Fibroblast of upper back skin (primary cell): ENCODE measurements around the gene FCHSD2.
"Not testable (repeated sequence)": the region's sequence is repeated elsewhere in the genome, so short reads cannot be mapped to it uniquely, and the experiment has no call there.

Source experiments
- DNase-seq: peaks from one replicate; pipeline ENCODE4 v3.0.0-alpha.2; 2013

The FCHSD2 gene

DNA sequence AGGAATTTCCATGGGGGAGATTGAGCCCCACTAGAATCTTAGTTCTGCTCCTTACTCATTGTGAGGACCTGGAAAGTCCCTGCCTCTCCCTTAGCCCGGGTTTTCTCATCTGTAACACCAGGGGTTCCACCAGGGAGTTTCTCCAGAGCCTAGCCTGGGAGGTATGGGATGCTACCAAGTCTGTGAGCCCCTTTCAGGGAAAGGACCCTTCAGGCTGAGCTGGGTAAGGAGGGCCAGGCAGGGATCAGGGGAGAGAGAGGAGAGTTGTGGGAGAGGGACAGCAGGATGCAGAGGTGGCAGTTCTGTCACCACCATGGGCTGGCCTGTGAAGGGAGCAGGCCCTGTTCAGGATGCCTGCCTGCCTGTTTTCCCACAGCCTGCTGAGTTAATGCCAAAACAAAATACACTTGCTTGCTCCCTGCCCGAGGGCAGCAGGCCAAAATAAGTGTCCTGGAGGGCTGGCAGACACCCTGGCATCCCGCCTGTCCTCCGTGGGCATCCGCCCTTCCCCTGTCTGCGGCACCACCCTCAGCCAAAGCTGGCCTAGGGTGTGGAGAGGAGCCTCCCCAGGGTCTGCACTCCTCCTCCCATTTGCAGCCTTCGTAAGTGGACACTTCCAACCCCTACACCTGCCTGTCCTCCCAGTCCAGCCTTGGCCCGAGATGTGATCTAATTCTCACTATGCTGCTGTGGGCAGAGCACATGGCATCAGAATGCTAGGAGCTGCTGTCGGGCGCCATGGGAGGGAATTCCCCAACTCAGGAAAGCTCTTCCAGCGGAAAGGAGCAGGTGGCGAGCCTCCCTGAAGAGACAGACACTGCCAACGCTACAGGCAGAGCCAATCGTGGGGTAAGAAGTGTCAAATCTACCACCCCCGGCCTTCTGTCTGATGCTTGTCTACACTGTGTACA is 5.9 kb upstream of the FCHSD2 start:
- DNase-seq: no peak

DNA sequence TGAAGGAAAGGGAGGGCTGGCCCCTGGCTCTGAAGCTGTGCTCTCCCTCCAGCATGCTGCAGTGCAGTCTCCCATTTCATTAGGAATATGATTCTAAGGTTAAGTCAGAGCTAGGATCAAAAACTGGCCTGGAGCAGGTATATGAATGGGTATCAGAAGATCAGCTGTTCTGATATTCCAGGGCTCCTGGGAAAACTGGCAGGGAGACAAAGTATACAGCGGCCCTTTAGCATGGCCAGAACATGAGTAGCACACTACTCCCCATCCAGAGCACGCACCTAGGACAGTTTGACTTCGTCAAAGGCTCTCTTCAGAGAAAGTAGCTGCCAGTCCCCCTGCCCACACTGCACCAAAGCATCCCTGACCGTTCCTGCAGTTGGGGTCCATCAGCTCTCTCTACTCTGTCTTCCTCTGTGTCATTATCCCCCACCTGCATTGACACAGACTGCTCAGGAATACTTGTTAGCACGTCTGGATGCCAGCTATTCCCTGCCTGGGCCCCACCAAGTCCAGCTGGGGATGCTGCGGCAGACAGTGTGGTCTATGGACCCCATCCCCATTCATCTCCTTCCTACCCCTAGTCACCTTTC is 4.0 kb upstream of the FCHSD2 start:
- DNase-seq: no peak

- DNase-seq: no peak
These were observed 1.2 kb upstream of the FCHSD2 start for GRCh38 chr11:73143126-73143838.

DNA sequence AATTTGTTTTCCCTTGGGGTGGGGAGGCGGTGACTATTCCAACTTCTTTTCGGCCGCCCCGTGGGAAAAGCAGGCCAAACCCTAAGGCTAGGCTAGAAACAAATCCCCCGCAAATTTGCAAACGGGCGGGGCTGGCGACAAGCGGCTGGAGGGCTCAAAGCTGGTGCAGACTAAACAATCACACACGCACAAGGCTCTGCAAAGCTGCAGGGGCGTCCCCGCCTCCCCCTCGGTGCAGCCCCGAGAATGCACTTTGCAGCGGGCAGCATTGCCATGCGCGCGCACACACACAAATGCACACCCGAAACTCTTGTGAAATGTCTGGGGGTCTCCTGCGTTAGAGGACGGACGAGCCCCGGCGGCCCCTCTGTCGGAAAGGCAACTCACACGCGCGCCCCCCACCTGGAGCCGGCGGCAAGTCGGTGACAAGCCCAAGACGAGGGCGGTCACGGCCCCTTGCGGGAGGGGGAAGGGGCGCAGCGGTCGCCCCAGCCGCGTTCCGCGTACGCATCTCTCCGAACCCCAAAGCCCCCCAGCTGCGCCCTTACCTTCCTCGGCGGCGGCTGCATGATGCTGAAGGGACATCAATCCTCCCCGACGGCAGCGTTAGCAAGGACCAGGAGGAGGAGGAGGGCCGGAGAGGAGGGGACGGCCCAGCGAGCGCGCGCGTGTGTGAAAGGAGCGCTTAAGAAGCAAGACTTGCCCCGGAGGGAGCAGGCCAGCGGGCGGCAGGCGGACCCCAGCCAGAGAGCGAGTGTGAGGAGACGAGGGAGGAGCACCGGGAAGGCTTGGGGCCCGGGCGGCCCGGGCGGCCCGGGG is 600 bp downstream of the FCHSD2 start:
- DNase-seq: peak; percentile 67

DNA sequence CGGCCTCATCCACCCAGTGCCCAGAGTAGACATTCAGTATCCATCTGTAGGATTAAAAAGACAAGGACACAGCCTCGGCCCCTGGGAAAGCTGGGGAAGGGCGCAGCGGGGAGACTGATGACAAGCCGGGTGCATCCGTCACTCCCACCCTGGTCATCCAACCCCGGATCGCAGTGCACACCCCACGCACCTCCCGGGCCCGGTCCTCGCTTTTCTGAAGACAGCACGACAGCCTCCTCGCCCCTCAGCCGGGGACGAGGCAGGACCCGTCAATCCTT is 1.1 kb downstream of the FCHSD2 start:
- DNase-seq: no peak

- DNase-seq: peak; percentile 27
These were observed 1.7 kb downstream of the FCHSD2 start for GRCh38 chr11:73140213-73141030.

GRCh38 chr11:73139476-73140198 is 2.5 kb downstream of the FCHSD2 start:
- peak; percentile 21 for DNase-seq

DNA sequence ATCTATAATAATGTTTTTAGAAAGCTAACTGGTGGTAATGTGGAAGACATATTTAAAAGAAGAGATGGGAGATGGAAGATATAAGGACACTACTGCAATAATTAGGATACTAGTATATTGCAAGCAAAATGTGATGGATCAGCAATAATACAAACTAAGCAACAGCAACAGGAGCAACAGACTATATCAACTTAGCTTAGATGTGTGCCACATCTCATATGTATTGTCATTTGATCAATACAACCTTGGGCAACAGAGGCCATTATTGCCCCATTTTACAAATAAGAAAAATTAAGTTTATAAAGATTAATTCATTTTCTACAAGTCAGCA is 4.2 kb downstream of the FCHSD2 start:
- no peak for DNase-seq

GRCh38 chr11:73137262-73137943 is 4.7 kb downstream of the FCHSD2 start:
- no peak for DNase-seq

DNA sequence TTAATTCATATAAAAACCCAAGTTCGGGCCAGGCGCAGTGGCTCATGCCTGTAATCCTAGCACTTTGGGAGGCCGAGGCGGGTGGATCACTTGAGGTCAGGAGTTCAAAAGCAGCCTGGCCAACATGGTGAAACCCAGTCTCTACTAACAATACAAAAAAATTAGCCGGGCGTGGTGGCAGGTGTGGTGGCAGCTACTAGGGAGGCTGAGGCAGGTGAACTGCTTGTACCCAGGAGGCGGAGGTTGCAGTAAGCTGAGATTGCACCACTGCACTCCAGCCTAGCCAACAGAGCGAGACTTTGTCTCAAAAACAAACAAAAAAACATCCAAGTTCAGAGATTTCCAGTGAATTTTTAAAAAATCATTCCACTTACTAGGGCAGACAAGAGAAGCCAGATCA is 5.4 kb downstream of the FCHSD2 start:
- DNase-seq: not testable (repeated sequence)

DNA sequence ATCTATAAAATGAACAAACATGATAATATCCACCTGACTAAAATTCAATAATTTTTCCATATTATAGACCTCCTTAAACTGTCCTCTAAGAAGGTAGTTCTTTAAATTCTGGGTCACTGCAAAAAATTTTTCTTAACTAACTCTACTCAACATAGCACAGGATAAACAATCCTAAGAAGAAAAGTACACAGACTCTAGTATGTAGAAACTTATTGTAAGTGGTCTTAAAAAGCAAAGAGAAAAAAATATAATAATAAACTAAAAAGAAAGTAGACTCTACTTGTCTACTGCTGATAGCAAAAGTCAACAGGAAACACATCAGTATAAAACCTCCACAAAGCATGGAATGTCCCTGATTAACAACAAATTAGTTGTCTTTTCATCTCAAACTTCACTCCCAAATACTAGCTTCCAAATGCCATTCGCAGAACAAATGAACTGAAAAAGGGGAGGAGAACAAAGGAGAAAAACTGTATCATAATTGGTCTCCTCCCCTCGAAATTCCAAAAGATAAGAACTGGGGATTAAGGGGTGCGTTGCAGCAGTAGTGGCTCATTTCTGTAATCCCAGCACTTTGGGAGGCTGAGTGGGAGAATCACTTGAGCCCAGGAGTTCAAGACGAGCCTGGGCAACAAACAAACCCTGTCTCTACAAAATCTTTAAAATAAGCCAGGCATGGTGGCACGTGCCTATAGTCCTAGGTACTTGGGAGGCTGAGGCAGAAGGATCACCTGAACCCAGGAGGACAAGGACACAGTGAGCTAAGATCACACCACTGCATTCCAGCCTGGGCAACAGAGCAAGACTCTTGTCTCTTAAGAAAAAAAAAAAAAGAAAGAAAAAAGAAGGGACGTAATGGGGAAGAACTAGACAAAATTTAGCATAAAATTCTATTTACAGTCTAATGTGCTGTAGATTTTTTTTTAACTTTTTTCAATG is 6.5 kb downstream of the FCHSD2 start:
- no peak for DNase-seq

DNA sequence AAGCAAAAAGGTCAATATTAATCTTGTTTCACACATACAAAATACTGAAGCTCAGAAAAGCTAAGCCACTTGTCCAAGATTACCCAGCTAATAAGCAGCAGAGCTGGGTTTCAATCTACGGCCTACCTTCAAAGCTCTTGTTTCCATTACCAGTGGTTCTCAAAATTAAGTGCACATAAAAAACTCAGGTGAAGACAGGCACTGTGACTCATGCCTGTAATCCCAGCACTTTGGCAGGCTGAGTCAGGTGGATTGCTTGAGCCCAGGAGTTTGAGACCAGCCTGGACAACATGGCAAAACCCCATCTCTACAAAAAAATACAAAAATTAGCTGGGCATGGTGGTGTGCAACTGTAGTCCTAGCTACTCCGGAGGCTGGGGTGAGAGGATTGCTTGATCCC is 9.8 kb downstream of the FCHSD2 start:
- not testable (repeated sequence) for DNase-seq

GRCh38 chr11:73130181-73130580 is 11.9 kb downstream of the FCHSD2 start:
- DNase-seq: no peak

DNA sequence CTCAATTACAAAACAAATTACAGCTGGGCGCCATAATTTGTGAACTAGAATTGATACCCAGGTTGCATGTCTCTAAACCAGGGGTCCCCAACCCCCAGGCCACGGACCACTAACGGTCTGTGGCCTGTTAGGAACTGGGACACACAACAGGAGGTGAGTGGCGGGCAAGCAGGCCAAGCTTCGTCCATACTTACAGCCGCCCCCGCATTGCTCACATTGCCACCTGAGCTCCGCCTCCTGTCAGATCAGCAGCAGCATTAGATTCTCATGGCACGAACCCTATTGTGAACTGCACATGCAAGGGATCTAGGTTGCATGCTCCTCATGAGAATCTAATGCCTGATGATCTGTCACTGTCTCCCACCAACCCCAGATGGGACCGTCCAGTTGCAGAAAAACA is 12.9 kb downstream of the FCHSD2 start:
- DNase-seq: no peak

DNA sequence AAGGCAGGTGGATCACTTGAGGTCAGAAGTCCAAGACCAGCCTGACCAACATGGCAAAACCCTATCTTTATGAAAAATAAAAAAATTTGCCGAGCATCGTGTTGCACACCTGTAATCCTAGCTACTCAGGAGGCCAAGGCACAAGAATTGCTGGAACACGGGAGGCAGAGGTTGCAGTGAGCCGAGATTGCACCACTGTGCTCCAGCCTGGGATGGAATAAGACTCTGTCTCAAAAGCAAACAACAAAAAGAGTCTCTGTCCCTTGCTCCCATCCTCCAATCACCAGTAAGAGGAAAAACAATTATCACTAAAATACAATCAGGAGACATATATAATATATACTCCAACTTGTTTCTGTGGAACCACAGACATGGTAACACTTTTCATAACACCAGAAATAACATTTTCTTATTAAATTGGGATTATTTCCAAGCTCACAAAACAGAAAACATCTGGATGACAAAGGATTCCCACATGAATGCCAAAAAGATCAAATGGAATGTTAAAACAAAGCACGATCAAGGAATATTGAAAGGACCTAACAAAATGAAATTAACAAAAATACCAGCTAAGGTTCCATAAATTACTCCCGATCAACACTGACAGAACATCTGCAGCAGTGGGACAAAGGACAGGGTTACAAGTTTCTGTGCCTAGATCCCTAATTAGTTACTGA is 15.2 kb downstream of the FCHSD2 start:
- DNase-seq: no peak

GRCh38 chr11:73124800-73125199 is 17.3 kb downstream of the FCHSD2 start:
- DNase-seq: no peak

- not testable (repeated sequence) for DNase-seq
These were observed 18.2 kb downstream of the FCHSD2 start for GRCh38 chr11:73123892-73124291.

DNA sequence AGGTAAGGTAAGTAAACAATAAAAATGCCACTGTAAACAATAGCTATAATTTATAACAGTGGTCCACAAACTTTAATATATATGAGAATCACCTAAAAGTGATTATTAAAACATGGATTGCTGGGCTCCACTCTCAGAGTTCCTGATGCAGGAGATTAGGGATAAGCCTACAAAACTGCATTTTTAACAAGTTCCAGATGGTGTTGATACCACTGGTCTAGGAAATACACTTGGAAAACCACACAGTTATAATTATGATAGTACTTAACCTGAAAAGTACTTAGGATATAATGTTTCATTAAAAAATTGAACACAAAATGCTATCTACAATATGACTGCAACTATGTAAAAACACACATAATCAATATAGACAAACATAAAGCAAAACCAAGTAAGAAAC is 20.4 kb downstream of the FCHSD2 start:
- DNase-seq: peak; percentile 47

DNA sequence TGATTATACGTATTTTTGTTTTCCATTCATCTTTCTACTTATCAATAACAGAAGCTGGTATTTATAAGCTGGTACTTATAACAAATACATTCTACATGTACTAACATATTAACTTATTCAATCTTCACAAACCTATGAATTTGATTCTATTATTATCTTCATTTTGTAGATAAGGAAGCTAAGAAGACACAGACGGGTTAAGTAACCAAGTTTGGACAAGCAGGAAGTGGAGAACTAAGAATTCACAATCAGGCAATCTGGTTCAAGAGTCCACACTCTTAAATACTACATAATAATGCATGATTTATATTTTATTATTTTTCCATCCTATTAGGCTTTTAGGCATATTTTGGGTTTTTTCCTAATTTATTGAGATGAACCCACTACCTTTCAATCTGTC is 25.0 kb downstream of the FCHSD2 start:
- no peak for DNase-seq
